GM12878 (cell line): ENCODE data around the gene ECHDC1. TPM values are rescaled to one million over a fixed set of nuclear protein-coding genes. Genes with fewer than 3 reads are reported as not detected.

Source experiments
- BACH1 ChIP-seq: fragments of 450-650 bp; IDR thresholded peaks from 2 replicates; pipeline ENCODE4 v1.6.1; 2017; ENCODE audit warnings: mild to moderate bottlenecking, borderline replicate concordance
- BHLHE40 ChIP-seq, 2 experiments: fragments of 450-650 bp in 1 of 2; IDR thresholded peaks; 2 replicates each; pipeline ENCODE4 v1.6.1; 2011 to 2017; ENCODE audit warnings: low read depth in 2 of 2, borderline replicate concordance in 1 of 2, improper control_type of control experiment in 1 of 2, low read length in 1 of 2, mild to moderate bottlenecking in 1 of 2
- CREB1 ChIP-seq: IDR thresholded peaks from 2 replicates; pipeline ENCODE4 v1.6.1; 2012; ENCODE audit warnings: low read depth, mild to moderate bottlenecking, inconsistent platforms
- EP300 ChIP-seq, 2 experiments: fragments of 150-350 bp in 1 of 2; IDR thresholded peaks; 2 replicates each; pipeline ENCODE4 v1.6.1; 2011 to 2012; ENCODE audit warnings: low read depth in 2 of 2, low read length in 2 of 2, borderline replicate concordance in 1 of 2, improper control_type of control experiment in 1 of 2, inconsistent platforms in 1 of 2; ENCODE audit not compliant: control insufficient read depth in 1 of 2
- HSF1 ChIP-seq: fragments of 150-350 bp; IDR thresholded peaks from 2 replicates; pipeline ENCODE4 v1.6.1; 2014; ENCODE audit warnings: mild to moderate bottlenecking, low read depth, low read length
- IRF5 ChIP-seq: fragments of 450-650 bp; IDR thresholded peaks from 2 replicates; pipeline ENCODE4 v1.6.1; 2017; ENCODE audit warnings: borderline replicate concordance
- MTA3 ChIP-seq: IDR thresholded peaks from 2 replicates; pipeline ENCODE4 v1.6.1; 2012; ENCODE audit warnings: low read length, inconsistent platforms, borderline replicate concordance
- NFXL1 ChIP-seq: fragments of 450-650 bp; IDR thresholded peaks from 2 replicates; pipeline ENCODE4 v1.6.1; 2017; ENCODE audit warnings: antibody characterized with exemption, mild to moderate bottlenecking, borderline replicate concordance
- NR2F1 ChIP-seq: fragments of 450-650 bp; conservative IDR thresholded peaks from 2 replicates; pipeline ENCODE4 v1.6.1; 2017; ENCODE audit warnings: mild to moderate bottlenecking
- STAT1 ChIP-seq: fragments of 450-650 bp; conservative IDR thresholded peaks from 2 replicates; pipeline ENCODE4 v1.6.1; 2014; ENCODE audit warnings: antibody characterized with exemption, mild to moderate bottlenecking
- TAF1 ChIP-seq: IDR thresholded peaks from 2 replicates; pipeline ENCODE4 v1.6.1; 2011; ENCODE audit warnings: mild to moderate bottlenecking, low read depth, low read length, borderline replicate concordance
- TCF12 ChIP-seq: IDR thresholded peaks from 2 replicates; pipeline ENCODE4 v1.6.1; 2011; ENCODE audit warnings: low read depth, mild to moderate bottlenecking, low read length
- ZBTB11 ChIP-seq: fragments of 450-650 bp; formaldehyde crosslinking; IDR thresholded peaks from 2 replicates; pipeline ENCODE4 v1.5.0; 2022; ENCODE audit warnings: mild to moderate bottlenecking, missing genetic modification characterization
- ZNF384 ChIP-seq: IDR thresholded peaks from 2 replicates; pipeline ENCODE4 v1.6.1; 2012; ENCODE audit warnings: low read depth, mild to moderate bottlenecking, low read length, improper control_type of control experiment, borderline replicate concordance
- polyA plus RNA-seq, 11 experiments: library from polyadenylated mRNA; depleted of rRNA in 4 of 11; unstranded in 6 of 11; stranded (reverse) in 5 of 11; fragments of >200 nt; fragmentation: Nextera tagmentation in 4 of 11; fragmentation: Illumina TruSeq in 1 of 11; extraction: Ambion mirVana in 4 of 11; extraction: Trizol in 1 of 11; gene quantifications; 1 replicate in 1 of 11; 2 replicates in 10 of 11; pipeline versions ENCODE4 v1.2.1 to v1.2.3, GENCODE V29; 2011 to 2016; ENCODE audit warnings: inconsistent platforms in 2 of 11, missing spikeins in 2 of 11, low read depth in 1 of 11
- total RNA-seq, 4 experiments: library from RNA; depleted of rRNA in 3 of 4; stranded (reverse); fragments of >200 nt in 3 of 4; fragmentation: Illumina TruSeq in 1 of 4; extraction: Trizol in 1 of 4; gene quantifications; 2 replicates each; pipeline versions ENCODE4 v1.2.1 to v1.2.3, GENCODE V29; 2013 to 2021
- TF ChIP-seq, protein P1 (sequence below): fragments of 450-650 bp; IDR thresholded peaks from 2 replicates; pipeline ENCODE4 v1.6.1; 2017; ENCODE audit warnings: low read depth, mild to moderate bottlenecking, moderate library complexity
- TF ChIP-seq, protein P2 (sequence below): IDR thresholded peaks from 2 replicates; pipeline ENCODE4 v1.6.1; 2011; ENCODE audit warnings: borderline replicate concordance, low read depth, mild to moderate bottlenecking, moderate library complexity, mixed read lengths, low read length; ENCODE audit not compliant: insufficient read depth; ENCODE audit errors: extremely low read length

Gene ECHDC1
- total and polyA plus RNA-seq, 10 of the 15 experiments (the other 5 are each of a cell fraction or from before 2014, with no cell fraction given) = 46.2 to 111 (median 70.7) TPM

GRCh38 chr6:127342946-127343808 is at the start of gene ECHDC1 (continued):
- no peak for TF ChIP-seq HSF1
- TF ChIP-seq IRF5 = no peak
- peak; percentile 55; the same call in 1 of the 2 replicates for TF ChIP-seq TAF1
- TF ChIP-seq EP300 (IDR thresholded peaks at IDR 0.05; ENCODE audit: borderline replicate concordance in 1 of 2, control insufficient read depth in 1 of 2, low read depth in 2 of 2, low read length in 2 of 2) = no peak
- TF ChIP-seq BHLHE40 (IDR thresholded peaks at IDR 0.05; ENCODE audit: borderline replicate concordance in 1 of 2, low read depth in 2 of 2, low read length in 1 of 2) = peak; percentile 32 to 67; a peak in 3 of 4 replicates
- no peak for TF ChIP-seq ZNF384
- TF ChIP-seq, protein P1, sequence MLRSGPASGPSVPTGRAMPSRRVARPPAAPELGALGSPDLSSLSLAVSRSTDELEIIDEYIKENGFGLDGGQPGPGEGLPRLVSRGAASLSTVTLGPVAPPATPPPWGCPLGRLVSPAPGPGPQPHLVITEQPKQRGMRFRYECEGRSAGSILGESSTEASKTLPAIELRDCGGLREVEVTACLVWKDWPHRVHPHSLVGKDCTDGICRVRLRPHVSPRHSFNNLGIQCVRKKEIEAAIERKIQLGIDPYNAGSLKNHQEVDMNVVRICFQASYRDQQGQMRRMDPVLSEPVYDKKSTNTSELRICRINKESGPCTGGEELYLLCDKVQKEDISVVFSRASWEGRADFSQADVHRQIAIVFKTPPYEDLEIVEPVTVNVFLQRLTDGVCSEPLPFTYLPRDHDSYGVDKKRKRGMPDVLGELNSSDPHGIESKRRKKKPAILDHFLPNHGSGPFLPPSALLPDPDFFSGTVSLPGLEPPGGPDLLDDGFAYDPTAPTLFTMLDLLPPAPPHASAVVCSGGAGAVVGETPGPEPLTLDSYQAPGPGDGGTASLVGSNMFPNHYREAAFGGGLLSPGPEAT = peak; percentile 90; the same call in 1 of the 2 replicates
- no peak for TF ChIP-seq TCF12
- TF ChIP-seq CREB1 = peak; percentile 72; the same call in 1 of the 2 replicates
- peak; percentile 76 for TF ChIP-seq NR2F1
- no peak for TF ChIP-seq MTA3
- no peak; the same call in 1 of the 2 replicates for TF ChIP-seq BACH1
- TF ChIP-seq ZBTB11 (CRISPR knock-in tag) = peak; percentile 82
- TF ChIP-seq, protein P2, sequence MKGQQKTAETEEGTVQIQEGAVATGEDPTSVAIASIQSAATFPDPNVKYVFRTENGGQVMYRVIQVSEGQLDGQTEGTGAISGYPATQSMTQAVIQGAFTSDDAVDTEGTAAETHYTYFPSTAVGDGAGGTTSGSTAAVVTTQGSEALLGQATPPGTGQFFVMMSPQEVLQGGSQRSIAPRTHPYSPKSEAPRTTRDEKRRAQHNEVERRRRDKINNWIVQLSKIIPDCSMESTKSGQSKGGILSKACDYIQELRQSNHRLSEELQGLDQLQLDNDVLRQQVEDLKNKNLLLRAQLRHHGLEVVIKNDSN = peak; percentile 21
- TF ChIP-seq NFXL1 = no peak
- peak; percentile 15; the same call in 1 of the 2 replicates for TF ChIP-seq STAT1
